ENCODE results near the gene TRIB2. TPM values are rescaled to one million over a fixed set of nuclear protein-coding genes. Genes with fewer than 3 reads are reported as not detected.

TRIB2 gene
- total and polyA plus RNA-seq, 9 of the 15 experiments (the other 6 are each of a cell fraction or from before 2014, with no cell fraction given): 9.0 to 39.0 (median 26.3) TPM

DNA sequence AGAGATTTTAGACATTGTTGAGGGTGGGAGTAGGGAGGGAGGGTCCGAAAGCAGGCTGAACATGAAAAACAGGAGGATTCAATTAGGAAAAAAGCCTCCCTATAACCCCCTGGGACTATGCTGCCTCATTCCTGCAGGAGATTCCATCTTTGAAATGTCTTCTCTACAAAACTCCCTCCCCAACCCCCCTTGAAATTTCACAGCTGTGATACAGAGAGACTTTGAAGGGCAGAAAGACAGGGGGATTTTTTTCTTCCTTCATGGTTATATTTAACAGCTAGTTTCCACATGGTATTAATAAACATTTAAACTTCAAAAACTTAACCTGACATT, 57.6 kb downstream of the TRIB2 start:
- no peak for DNase-seq (ENCODE audit: extremely low read depth in 1 of 4, low spot score in 3 of 4)
- CTCF ChIA-PET (ENCODE audit: low intra/inter-chr PET ratio): no interaction called here

DNA sequence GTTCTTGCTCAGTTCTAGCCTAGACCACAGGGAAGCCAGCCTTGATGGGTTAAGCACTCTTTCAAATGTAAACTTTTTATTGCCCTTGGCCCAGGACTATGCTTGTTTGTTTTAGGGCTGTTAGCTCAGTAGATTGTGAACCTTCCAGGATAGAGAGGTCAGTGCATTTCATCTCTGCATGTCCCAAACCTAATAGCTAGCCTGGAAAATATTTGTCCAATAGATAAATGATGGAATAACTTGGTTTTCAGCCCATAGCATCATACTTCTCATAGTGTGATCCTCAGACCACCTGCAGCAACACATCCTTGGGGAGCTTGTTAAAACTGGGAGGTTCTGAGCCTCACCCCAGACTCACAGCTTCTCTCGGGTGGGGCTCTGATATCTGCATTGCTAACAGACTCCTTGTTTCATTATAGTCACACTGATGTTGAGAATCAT, 59.8 kb downstream of the TRIB2 start:
- ChIA-PET POLR2A (interaction anchor here (0.6 kb wide), 1 partner anchor 239 kb away, joined by 3 read pairs; no protein-coding TSS in a partner anchor), CTCF (ENCODE audit: low intra/inter-chr PET ratio) (no interaction called here)
- no peaks in the 10 kb centered on the region for H3K4me1 ChIP-seq (replicated peaks in 1 of 2; ENCODE audit: control insufficient read depth in 2 of 2, insufficient read depth in 2 of 2, low read length in 2 of 2)
- intact Hi-C loops (cut with micrococcal nuclease) (no loop called here), in situ Hi-C loops (cut with MboI) (no loop called here)
- DNase-seq (ENCODE audit: extremely low read depth in 1 of 4, low spot score in 3 of 4): no peak
- no peaks in the 10 kb centered on the region for H3K9me3 ChIP-seq (replicated peaks; ENCODE audit: control insufficient read depth, insufficient read depth, low read depth, low read length)
- no peak overlapping the region for H2AFZ ChIP-seq (ENCODE audit: low read depth, low read length)
- no peak for FAIRE-seq
- no peaks in the 10 kb centered on the region for H3K79me2 ChIP-seq (ENCODE audit: control insufficient read depth, insufficient read depth, low read length)
- H3K9ac ChIP-seq (ENCODE audit: insufficient read depth in 1 of 2, low read depth in 2 of 2, low read length in 2 of 2): no peak overlapping the region
- 5% methylated on average over 1 of the region's 1 CpG for WGBS (ENCODE audit: insufficient coverage, low coverage, missing lambda C conversion rate)
- no peak overlapping the region for H3K4me2 ChIP-seq (ENCODE audit: insufficient read depth, low read length)
- no peak for ATAC-seq
- H3K9me1 ChIP-seq (ENCODE audit: control insufficient read depth, insufficient read depth, low read length): no peaks in the 10 kb centered on the region
- H3K27ac ChIP-seq (ENCODE audit: extremely low read depth, low read depth, low read length): no peak overlapping the region
- H3K36me3 ChIP-seq (ENCODE audit: control insufficient read depth, insufficient read depth, low read length): no peaks in the 10 kb centered on the region
- no peaks in the 10 kb centered on the region; a peak in 1 of 5 replicates for H3K27me3 ChIP-seq (ENCODE audit: control insufficient read depth in 2 of 2, insufficient read depth in 2 of 2, low read length in 2 of 2)
- H3K4me3 ChIP-seq: no peak overlapping the region
- no TSS peak for BruUV-seq (replicated peaks)
- no peaks in the 10 kb centered on the region for H4K20me1 ChIP-seq (replicated peaks; ENCODE audit: control insufficient read depth, insufficient read depth, low read length)
- TF ChIP-seq BRD9 (IDR thresholded peaks at IDR 0.05; ENCODE audit: low read depth, partially characterized antibody) (no peak), PTBP1 (IDR thresholded peaks at IDR 0.05; ENCODE audit: low read depth, low read length) (no peak), PCBP1 (IDR thresholded peaks at IDR 0.05; ENCODE audit: low read depth, low read length, poor library complexity, severe bottlenecking) (no peak), SMAD4 (CRISPR knock-in tag; conservative IDR thresholded peaks at IDR 0.05) (no peak), NUFIP1 (IDR thresholded peaks at IDR 0.05; ENCODE audit: partially characterized antibody) (no peak)
- TF ChIP-seq, protein P1, sequence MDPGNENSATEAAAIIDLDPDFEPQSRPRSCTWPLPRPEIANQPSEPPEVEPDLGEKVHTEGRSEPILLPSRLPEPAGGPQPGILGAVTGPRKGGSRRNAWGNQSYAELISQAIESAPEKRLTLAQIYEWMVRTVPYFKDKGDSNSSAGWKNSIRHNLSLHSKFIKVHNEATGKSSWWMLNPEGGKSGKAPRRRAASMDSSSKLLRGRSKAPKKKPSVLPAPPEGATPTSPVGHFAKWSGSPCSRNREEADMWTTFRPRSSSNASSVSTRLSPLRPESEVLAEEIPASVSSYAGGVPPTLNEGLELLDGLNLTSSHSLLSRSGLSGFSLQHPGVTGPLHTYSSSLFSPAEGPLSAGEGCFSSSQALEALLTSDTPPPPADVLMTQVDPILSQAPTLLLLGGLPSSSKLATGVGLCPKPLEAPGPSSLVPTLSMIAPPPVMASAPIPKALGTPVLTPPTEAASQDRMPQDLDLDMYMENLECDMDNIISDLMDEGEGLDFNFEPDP (CRISPR knock-in tag; IDR thresholded peaks at IDR 0.05): no peak
- TF ChIP-seq, protein P2, sequence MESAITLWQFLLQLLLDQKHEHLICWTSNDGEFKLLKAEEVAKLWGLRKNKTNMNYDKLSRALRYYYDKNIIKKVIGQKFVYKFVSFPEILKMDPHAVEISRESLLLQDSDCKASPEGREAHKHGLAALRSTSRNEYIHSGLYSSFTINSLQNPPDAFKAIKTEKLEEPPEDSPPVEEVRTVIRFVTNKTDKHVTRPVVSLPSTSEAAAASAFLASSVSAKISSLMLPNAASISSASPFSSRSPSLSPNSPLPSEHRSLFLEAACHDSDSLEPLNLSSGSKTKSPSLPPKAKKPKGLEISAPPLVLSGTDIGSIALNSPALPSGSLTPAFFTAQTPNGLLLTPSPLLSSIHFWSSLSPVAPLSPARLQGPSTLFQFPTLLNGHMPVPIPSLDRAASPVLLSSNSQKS (CRISPR knock-in tag; IDR thresholded peaks at IDR 0.05): no peak

More for the DNA sequence above, 57.6 kb downstream of the TRIB2 start:
- in situ Hi-C loops (cut with MboI) (no loop called here), intact Hi-C loops (cut with micrococcal nuclease) (no loop called here)
- no peaks in the 10 kb centered on the region; a peak in 1 of 5 replicates for H3K4me1 ChIP-seq (replicated peaks in 1 of 2; ENCODE audit: control insufficient read depth in 2 of 2, insufficient read depth in 2 of 2, low read length in 2 of 2)
- no peak overlapping the region for H3K4me2 ChIP-seq (ENCODE audit: insufficient read depth, low read length)
- H3K4me3 ChIP-seq: no peak overlapping the region
- H3K79me2 ChIP-seq (ENCODE audit: control insufficient read depth, insufficient read depth, low read length): no peaks in the 10 kb centered on the region
- no peaks in the 10 kb centered on the region for H4K20me1 ChIP-seq (replicated peaks; ENCODE audit: control insufficient read depth, insufficient read depth, low read length)
- 11% methylated on average over 1 of the region's 1 CpG for WGBS (ENCODE audit: insufficient coverage, low coverage, missing lambda C conversion rate)
- no peak overlapping the region for H3K27ac ChIP-seq (ENCODE audit: extremely low read depth, low read depth, low read length)
- peaks cover 7 to 12% of the 10 kb centered on the region in 2 experiments; a peak in 3 of 5 replicates for H3K27me3 ChIP-seq (ENCODE audit: control insufficient read depth in 2 of 2, insufficient read depth in 2 of 2, low read length in 2 of 2)
- no peaks in the 10 kb centered on the region for H3K36me3 ChIP-seq (ENCODE audit: control insufficient read depth, insufficient read depth, low read length)
- H3K9me1 ChIP-seq (ENCODE audit: control insufficient read depth, insufficient read depth, low read length): no peaks in the 10 kb centered on the region
- H3K9ac ChIP-seq (ENCODE audit: insufficient read depth in 1 of 2, low read depth in 2 of 2, low read length in 2 of 2): no peak overlapping the region
- H2AFZ ChIP-seq (ENCODE audit: low read depth, low read length): no peak overlapping the region
- ATAC-seq (no peak), FAIRE-seq (no peak)
- H3K9me3 ChIP-seq (replicated peaks; ENCODE audit: control insufficient read depth, insufficient read depth, low read depth, low read length): no peaks in the 10 kb centered on the region
- TF ChIP-seq, protein P3, sequence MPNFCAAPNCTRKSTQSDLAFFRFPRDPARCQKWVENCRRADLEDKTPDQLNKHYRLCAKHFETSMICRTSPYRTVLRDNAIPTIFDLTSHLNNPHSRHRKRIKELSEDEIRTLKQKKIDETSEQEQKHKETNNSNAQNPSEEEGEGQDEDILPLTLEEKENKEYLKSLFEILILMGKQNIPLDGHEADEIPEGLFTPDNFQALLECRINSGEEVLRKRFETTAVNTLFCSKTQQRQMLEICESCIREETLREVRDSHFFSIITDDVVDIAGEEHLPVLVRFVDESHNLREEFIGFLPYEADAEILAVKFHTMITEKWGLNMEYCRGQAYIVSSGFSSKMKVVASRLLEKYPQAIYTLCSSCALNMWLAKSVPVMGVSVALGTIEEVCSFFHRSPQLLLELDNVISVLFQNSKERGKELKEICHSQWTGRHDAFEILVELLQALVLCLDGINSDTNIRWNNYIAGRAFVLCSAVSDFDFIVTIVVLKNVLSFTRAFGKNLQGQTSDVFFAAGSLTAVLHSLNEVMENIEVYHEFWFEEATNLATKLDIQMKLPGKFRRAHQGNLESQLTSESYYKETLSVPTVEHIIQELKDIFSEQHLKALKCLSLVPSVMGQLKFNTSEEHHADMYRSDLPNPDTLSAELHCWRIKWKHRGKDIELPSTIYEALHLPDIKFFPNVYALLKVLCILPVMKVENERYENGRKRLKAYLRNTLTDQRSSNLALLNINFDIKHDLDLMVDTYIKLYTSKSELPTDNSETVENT (CRISPR knock-in tag; IDR thresholded peaks at IDR 0.05): no peak
- no peak for TF ChIP-seq FOS (IDR thresholded peaks at IDR 0.05; ENCODE audit: extremely low read depth, insufficient read length)
- BruUV-seq (replicated peaks): no TSS peak
- POLR2A ChIA-PET: no interaction called here
